Body of pancreas (tissue), 4 donors: ENCODE data around the gene C11orf24.

Experiments used
- CTCF ChIP-seq, 7 experiments: fragments of 450-650 bp in 4 of 7; fragments of 200-600 bp in 3 of 7; sonication (generic) in 3 of 7; IDR thresholded peaks; one replicate each; pipeline ENCODE4 v1.5.1; 2016 to 2019; ENCODE audit warnings: antibody characterized with exemption in 7 of 7
- POLR2A ChIP-seq, 3 donors: fragments of 450-650 bp; IDR thresholded peaks; one replicate each; pipeline ENCODE4 v1.6.1; 2016; ENCODE audit warnings: antibody characterized with exemption in 3 of 3, mild to moderate bottlenecking in 2 of 3

- TF ChIP-seq CTCF (IDR thresholded peaks at IDR 0.05) (no peak), POLR2A (IDR thresholded peaks at IDR 0.05) (peak in 1 of 3 donors; percentile 22)
Measured at GRCh38 chr11:68314203-68315170, 42.7 kb upstream of the C11orf24 start.
